T follicular helper cell (primary cell): Measurements from ENCODE around the gene GPER1.
"Not testable (repeated sequence)": the region's sequence is repeated elsewhere in the genome, so short reads cannot be mapped to it uniquely, and the experiment has no call there.

ENCODE experiments used
- DNase-seq: peaks from one replicate; pipeline ENCODE4 v3.0.0-alpha.2; 2020; ENCODE audit warnings: low read depth

GPER1 gene

DNA sequence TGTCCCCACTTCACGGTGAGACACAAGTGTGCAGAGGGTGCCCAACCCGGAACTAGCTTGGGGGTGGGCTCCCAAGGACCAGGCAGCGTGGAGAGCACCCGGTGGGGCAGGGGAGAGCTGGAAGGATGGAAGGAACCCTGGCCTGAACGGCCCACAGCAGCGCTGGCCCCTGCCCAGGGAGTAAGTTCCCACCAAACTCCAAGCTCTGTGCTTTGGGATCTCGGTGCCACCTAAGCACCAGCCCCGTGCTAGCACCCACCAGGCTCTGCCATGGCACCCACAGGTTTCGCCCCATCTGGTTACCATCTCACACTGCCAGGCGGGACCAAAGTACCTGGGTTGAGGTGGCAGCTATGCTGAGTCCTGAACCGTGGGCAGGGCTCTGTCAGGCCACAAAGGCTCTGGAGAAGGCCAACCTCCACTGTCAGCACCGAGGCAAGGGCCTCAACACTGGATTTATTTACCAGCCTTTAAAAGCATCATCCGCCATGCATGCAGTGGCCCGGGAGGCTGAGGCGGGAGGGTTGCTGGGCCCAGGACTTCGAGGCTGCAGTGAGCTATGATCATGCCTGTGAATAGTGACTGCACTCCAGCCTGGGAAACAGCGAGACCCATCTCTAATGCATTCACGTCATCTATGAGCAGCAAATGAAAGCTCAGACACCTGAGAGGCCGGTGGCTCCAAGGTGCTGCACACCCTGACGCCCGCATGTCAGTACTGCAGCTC, 16.0 kb downstream of the GPER1 start:
- no peak for DNase-seq

DNA sequence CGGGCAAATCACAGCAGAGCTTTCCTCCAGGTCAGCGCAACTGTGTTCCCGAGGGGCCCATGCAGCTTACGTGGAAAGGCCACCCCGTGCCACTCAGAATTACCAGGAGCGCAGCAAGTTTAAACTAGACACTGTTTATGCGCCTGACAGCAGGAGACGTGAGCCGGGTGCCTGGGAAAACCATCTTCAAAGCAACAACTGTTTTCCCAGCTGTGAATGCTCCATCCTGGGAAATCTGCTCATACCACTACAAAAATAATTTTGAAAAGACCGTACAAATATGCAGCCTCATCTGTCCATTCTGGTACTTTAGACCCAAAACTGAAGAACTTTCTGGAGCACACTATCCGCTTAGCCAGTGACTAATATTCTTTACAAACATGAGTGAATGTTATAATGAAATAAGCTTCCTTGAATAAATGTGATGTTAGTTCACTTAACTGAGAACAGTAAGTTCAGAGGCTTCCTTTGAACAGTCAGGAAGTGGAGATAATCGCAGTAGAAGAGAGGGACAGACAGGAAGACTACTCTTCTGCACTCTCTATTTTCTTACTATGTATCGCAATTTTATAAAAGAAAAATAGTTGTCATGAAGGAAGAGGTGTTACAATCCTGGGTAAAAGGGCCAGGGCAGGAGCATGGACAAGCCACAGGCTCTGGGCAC, 16.7 kb downstream of the GPER1 start:
- no peak for DNase-seq

DNA sequence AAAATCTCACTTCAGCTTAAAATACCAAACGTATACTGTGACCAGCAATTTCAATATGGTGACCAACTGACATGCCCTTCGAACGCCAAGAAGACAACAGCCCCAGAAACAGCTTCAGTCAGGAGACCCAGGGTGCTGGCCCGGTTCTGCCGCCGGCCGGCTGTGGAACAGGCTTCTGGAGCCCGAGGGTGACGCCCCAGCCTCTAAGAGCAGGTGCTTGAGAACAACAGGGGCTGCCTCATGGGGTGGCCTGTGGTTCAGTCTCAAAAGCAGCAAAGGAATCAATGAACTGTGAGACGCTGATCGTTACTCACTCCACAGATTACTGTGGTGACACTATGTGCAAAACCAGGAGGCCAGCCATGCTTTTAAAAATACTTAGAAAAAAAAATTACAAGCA, 17.3 kb downstream of the GPER1 start:
- DNase-seq = no peak

DNA sequence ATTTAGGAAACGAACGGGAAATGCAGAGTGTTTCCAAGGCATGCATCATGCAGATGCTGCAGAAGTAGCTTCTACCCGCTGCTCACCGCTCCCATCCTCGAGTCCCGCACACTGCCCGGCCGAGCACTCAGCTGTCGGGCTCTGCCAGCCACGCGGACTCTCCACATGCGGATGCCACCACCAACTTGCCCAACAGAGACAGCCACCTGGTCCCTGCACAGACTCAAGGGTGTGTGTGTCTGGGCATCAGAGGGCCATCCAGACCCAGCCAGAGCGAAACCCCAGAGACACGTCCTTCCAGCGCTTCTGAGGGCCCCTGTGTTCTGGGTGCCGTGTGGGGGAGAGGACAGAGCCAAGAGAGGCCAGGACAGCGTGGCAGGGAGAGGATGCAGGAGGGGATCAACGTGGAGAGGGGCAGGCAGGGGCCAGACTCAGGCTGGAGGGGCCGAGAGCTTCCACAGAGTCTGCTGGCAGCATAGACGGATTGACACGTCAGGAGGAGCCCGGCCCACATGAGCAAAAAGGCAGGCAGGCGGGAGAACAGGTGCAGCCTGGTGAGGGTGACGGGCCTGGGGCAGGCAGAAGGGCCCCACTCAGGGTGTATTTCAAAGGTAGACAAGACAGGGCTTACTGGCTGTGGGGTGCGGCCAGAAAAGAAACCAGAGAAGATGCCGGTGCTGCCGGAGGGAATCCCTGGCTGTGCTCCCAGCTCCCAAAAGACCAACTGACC, 18.3 kb downstream of the GPER1 start:
- no peak for DNase-seq

GRCh38 chr7:1106793-1107421, 19.0 kb downstream of the GPER1 start:
- no peak for DNase-seq

DNA sequence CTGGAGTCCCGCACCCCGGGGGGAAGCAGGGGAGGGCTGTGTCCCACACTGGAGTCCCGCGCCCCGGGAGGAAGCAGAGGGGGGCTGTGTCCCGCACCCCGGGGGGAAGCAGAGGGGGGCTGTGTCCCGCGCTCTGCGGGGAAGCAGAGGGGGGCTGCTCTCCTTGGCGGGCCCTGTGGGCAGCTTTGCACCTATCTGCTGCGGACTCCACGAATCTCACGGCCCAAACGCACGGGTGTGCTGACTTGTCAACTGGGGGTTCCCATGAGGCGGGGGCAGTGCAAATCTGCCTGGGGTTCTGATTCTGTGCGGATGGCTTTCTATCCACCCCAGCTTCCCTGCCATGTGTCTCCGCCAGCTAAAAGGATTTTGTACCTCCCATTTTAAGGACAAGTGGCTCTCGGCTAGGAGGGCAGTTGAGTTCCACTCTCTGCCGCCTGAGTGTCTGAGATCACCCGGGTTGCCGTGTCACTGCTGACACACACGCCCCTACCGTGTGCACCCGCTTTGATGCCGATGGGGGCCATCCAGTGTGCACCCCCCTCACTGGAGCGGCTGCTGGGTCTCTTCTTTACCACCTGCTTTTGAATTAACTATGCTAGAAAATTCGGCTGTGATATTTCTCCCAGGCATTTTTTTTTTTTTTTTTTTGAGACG, 20.5 kb downstream of the GPER1 start:
- DNase-seq = no peak

- DNase-seq = no peak
These were observed 21.8 kb downstream of the GPER1 start for GRCh38 chr7:1109581-1110310.

DNA sequence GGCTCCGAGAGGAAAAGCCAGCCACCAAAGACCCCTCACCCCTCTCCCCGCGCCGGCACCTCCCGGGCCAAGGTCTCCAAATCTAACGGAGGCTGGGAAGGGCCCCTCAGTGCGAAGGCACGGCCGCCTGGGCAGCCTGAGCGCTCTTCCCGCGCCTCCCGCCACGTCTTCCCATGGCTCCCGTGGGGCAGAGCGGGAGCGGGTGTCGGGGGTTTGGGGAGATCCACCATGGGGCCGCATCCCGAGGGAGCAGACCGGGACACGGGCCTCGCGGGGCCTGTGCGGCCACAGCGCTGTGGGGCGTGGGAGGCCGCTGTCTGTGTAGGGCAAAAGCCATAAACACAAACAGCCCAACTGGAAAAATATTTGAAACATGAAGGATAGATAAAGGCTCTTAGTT, 22.4 kb downstream of the GPER1 start:
- DNase-seq = no peak

- no peak for DNase-seq
These were observed 23.2 kb downstream of the GPER1 start for GRCh38 chr7:1111156-1111555.

- DNase-seq = no peak
These were observed 24.2 kb downstream of the GPER1 start for GRCh38 chr7:1112109-1112508.

GRCh38 chr7:1112625-1113547, 25.0 kb downstream of the GPER1 start:
- DNase-seq = no peak

DNA sequence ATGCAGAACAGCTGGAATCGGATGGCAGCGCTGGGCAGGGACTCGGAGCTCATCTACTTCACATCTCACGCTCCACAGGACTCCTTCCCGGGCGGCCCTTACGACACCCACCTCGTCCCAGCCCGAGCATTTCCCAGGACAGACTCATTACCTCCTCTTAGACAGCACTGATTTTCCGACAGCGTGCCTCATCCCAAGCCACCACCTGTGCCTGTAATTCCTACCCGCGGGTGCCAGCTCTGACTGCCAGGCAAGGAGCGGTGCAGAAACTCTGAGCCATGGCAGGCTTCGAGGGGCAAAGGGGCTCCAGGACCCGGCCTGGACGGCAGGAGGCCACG, 25.6 kb downstream of the GPER1 start:
- DNase-seq = no peak

GRCh38 chr7:1114088-1114487, 26.2 kb downstream of the GPER1 start:
- DNase-seq = no peak

GRCh38 chr7:1114505-1114904, 26.6 kb downstream of the GPER1 start:
- no peak for DNase-seq

DNA sequence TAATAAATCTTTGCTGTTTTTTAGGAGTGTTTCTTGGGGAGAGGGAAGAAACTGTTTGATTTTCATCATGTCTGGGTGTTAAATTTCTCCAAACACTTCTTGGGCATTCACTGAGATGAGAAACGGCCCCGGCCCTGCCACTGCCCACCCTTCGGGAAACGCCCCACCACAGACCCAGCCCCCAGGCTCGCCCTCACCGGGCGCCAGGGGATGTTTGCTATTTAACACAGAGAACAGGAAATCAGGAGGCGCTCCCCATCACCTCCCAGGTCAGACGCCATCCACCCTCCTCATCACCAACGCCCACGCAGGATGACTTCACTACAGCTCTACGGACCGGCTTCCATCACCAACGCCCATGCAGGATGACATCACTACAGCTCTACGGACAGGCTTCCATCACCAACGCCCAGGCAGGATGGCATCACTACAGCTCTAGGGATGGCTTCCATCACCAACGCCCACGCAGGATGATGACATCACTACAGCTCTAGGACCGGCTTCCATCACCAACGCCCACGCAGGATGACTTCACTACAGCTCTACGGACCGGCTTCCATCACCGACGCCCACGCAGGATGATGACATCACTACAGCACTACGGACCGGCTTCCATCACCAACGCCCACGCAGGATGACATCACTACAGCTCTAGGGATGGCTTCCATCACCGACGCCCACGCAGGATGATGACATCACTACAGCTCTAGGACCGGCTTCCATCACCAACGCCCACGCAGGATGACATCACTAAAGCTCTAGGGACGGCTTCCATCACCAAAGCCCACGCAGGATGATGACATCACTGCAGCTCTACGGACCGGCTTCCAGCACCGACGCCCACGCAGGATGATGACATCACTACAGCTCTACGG, 27.5 kb downstream of the GPER1 start:
- not testable (repeated sequence) for DNase-seq

GRCh38 chr7:1116383-1117008, 28.6 kb downstream of the GPER1 start:
- not testable (repeated sequence) for DNase-seq

- no peak for DNase-seq
These were observed 29.5 kb downstream of the GPER1 start for GRCh38 chr7:1117321-1117928.

DNA sequence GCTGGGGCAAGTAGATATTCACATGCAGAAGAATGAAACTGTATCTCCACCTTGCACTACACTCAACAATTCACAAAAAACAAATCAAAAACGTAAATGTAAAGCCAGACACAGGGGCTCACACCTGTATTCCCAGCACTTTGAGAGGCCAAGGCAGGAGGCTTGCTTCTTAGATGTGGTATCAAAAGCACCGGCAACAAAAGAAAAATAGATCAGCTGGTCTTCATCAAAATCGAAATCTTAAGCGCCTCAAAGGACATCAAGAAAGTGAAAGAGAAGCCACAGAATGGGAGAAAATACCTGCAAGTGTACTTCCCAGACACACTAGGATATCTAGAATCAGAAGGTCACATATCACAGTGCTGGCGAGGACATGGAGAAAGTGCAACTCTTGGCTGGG, 31.3 kb downstream of the GPER1 start:
- no peak for DNase-seq
